ENCODE data around the gene SCMH1. TPM values are rescaled to one million over a fixed set of nuclear protein-coding genes. Genes with fewer than 3 reads are reported as not detected.
"Not testable (repeated sequence)": the region's sequence is repeated elsewhere in the genome, so short reads cannot be mapped to it uniquely, and the experiment has no call there.

Gene SCMH1
- total RNA-seq, 1 donor from 2014 or later: 25.5 TPM

GRCh38 chr1:41233708-41234107 is 8.4 kb downstream of the SCMH1 start:
- DNase-seq (ENCODE audit: low read depth): no peak
- no peak overlapping the region for H3K4me3 ChIP-seq (ENCODE audit: low read depth, low read length)
- TF ChIP-seq CTCF (conservative IDR thresholded peaks at IDR 0.05; ENCODE audit: low read depth, low read length): no peak

GRCh38 chr1:41232305-41232704 is 9.8 kb downstream of the SCMH1 start:
- no peak for DNase-seq (ENCODE audit: low read depth)
- no peak for TF ChIP-seq CTCF (conservative IDR thresholded peaks at IDR 0.05; ENCODE audit: low read depth, low read length)
- no peak overlapping the region for H3K4me3 ChIP-seq (ENCODE audit: low read depth, low read length)

GRCh38 chr1:41230656-41231055 is 11.4 kb downstream of the SCMH1 start:
- DNase-seq (ENCODE audit: low read depth): no peak
- TF ChIP-seq CTCF (conservative IDR thresholded peaks at IDR 0.05; ENCODE audit: low read depth, low read length): no peak
- H3K4me3 ChIP-seq (ENCODE audit: low read depth, low read length): no peak overlapping the region

GRCh38 chr1:41229219-41229618 is 12.9 kb downstream of the SCMH1 start:
- H3K4me3 ChIP-seq (ENCODE audit: low read depth, low read length); DNase-seq (ENCODE audit: low read depth): not testable (repeated sequence)

GRCh38 chr1:41226815-41227434 is 15.2 kb downstream of the SCMH1 start:
- DNase-seq (ENCODE audit: low read depth): no peak
- TF ChIP-seq CTCF (conservative IDR thresholded peaks at IDR 0.05; ENCODE audit: low read depth, low read length): no peak
- no peak overlapping the region for H3K4me3 ChIP-seq (ENCODE audit: low read depth, low read length)

GRCh38 chr1:41225495-41225894 is 16.6 kb downstream of the SCMH1 start:
- DNase-seq (ENCODE audit: low read depth): no peak
- TF ChIP-seq CTCF (conservative IDR thresholded peaks at IDR 0.05; ENCODE audit: low read depth, low read length): no peak
- H3K4me3 ChIP-seq (ENCODE audit: low read depth, low read length): no peak overlapping the region

GRCh38 chr1:41222496-41222895 is 19.6 kb downstream of the SCMH1 start:
- H3K4me3 ChIP-seq (ENCODE audit: low read depth, low read length): no peak overlapping the region
- DNase-seq (ENCODE audit: low read depth): no peak
- no peak for TF ChIP-seq CTCF (conservative IDR thresholded peaks at IDR 0.05; ENCODE audit: low read depth, low read length)

Data from epithelial cell of proximal tubule (primary cell).